ENCODE data around the gene CLEC20A. TPM values are rescaled to one million over a fixed set of nuclear protein-coding genes. Genes with fewer than 3 reads are reported as not detected.

CLEC20A gene
- under 1 TPM in 1 of 9 donors, not detected in 8; 0.23 TPM for total RNA-seq
- not detected for polyA plus RNA-seq
- long read RNA-seq, donor 1: 0 reads
- long read RNA-seq, donor 2: 0 reads
- long read RNA-seq, donor 3: 0 reads

DNA sequence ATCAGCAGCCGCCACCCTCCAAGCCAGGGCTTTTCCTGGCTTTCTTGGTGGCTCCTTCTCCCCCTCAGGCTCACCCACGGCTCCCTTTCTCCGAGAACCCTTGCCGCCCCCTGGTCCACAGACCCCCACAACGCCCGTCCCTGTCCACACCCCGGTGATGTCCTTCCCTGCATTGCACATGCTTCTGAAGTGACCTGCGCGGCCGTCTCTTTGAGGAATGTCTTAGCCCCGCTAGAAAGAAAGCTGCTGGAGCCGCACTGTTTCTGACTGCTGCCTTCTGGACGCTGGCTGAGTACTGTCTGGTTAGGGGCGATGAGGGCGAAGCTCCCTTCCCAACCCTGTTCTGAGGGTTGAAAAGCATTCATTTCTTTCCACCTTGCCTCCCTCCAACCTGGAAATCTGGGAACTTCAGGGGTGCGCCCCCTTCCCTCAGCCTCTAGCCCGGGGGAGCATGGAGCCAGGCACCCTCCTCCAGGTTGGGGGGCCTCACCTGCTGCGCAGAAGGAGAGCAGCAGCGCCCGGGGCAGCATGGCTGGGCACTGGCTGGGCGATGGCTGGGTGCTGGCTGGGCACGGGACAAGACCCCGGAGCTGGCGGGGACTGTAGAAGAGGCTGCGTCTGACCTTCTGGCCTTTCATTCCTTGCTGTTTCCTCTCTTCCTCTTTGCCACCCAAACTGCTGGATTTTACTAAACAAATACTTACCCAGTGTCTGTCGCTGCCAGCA, at the start of gene CLEC20A:
CLEC20A (minus strand) TSS at position 555 of the 726 bp plus-strand sequence; CDS start at position 530, 25 bp downstream.
- DNase-seq (no peak), ATAC-seq (no peak)
- H3K4me1 ChIP-seq: peaks cover 0 to under 1% (median 0%) of the 10 kb centered on the region in 12 donors
- intact Hi-C loops (cut with DNase I): no loop called here
- no peaks in the 10 kb centered on the region for H3K9me3 ChIP-seq
- no peaks in the 10 kb centered on the region for H3K36me3 ChIP-seq
- TF ChIP-seq POLR2A (IDR thresholded peaks at IDR 0.05): no peak
- WGBS, 4 donors: 92 to 97% (median 95%) methylated on average over 25 to 26 of the region's 26 CpGs
- H3K4me3 ChIP-seq: no peak within 1 kb of the TSS
- H3K27ac ChIP-seq: no peak within 1 kb of the TSS
- H3K27me3 ChIP-seq: no peaks in the 10 kb centered on the region

- no peak for ATAC-seq
- WGBS, 4 donors: 83 to 88% (median 84%) methylated on average over 9 of the region's 9 CpGs
- no peak for DNase-seq
- Histone ChIP-seq H3K4me3 (no peak overlapping the region), H3K4me1 (peaks cover 0 to 18% (median 8%) of the 10 kb centered on the region in 12 donors), H3K27me3 (no peaks in the 10 kb centered on the region), H3K9me3 (no peaks in the 10 kb centered on the region), H3K27ac (peak overlapping the region in 2 of 12 donors; percentile 19 to 90), H3K36me3 (peaks cover 0 to 9% (median 0%) of the 10 kb centered on the region in 9 donors)
- intact Hi-C loops (cut with DNase I): loop anchor here in 4 of 10 donors (5.0 to 10.0 kb wide), 3 partner anchors 208 to 820 kb away; partner anchors contain the start of gene AXDND1 (in 1 of the 4)
- TF ChIP-seq CTCF (IDR thresholded peaks at IDR 0.05) (no peak), POLR2A (IDR thresholded peaks at IDR 0.05) (no peak)
These were observed 47.8 kb upstream of the CLEC20A start for GRCh38 chr1:178544531-178544930.

- Histone ChIP-seq H3K9me3 (no peaks in the 10 kb centered on the region), H3K4me3 (peak overlapping the region; percentile 62 to 86 (median 76)), H3K4me1 (peaks cover 0 to 24% (median 8%) of the 10 kb centered on the region in 12 donors), H3K36me3 (peaks cover 0 to 9% (median 0%) of the 10 kb centered on the region in 9 donors), H3K27ac (peak overlapping the region in 10 of 12 donors; percentile 77 to 90 (median 85)), H3K27me3 (no peaks in the 10 kb centered on the region)
- ATAC-seq (peak in 1 of 4 donors; percentile 5), DNase-seq (no peak)
- intact Hi-C loops (cut with DNase I): loop anchor here in 9 of 10 donors (2.0 to 10.0 kb wide), 6 partner anchors 182 to 822 kb away; partner anchors contain the start of genes AXDND1 (in 1 of the 9) and RALGPS2 (in 1 of the 9)
- no peak for TF ChIP-seq CTCF (IDR thresholded peaks at IDR 0.05)
- no peak for TF ChIP-seq POLR2A (IDR thresholded peaks at IDR 0.05)
- whole genome bisulfite sequencing, 4 donors: 7 to 27% (median 18%) methylated on average over 10 of the region's 10 CpGs
These were observed 46.5 kb upstream of the CLEC20A start for GRCh38 chr1:178543290-178543607.

DNA sequence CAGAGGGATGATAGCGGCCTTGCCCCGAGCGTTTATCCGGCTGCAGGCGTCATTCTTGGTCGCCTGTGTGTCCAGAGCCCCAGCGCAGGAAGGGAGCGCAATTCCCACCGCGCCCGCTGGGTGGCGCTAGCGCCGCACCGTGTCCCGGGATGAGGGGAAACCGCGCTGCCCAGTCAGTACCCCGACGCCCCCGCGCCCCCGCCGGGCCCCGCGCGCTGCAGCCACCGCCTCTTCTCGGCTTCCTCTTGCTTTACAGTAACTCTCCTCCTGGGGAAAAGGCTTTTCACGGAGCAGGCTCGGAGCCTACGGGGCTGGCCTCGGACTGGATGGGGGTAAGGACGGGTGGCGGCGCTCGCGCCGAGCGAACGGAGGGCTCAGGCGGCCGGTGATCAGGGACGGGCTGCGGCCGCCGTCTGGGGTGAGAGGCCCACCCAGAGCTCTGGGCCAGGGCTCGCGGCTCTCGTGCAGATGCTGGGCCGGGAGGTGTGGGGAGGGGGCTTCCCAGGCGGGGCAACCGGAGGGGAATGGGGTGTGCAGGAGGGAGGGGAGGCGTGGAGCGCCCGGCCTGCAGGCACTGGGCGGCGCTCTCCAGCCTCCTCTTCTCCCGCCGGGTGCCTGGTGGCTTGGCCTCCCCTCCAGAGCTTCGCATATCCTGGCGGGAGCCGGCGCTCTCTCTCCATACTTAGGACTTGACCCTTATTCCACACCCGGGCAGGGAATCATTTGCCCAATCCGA, 46.0 kb upstream of the CLEC20A start:
- WGBS, 4 donors: 0 to 2% (median 0%) methylated on average over 39 to 66 of the region's 66 CpGs
- H3K4me3 ChIP-seq: peak overlapping the region; percentile 62 to 86 (median 76)
- TF ChIP-seq CTCF (IDR thresholded peaks at IDR 0.05) (peak; percentile 92 to 100 (median 98)), POLR2A (IDR thresholded peaks at IDR 0.05) (no peak)
- no peaks in the 10 kb centered on the region for H3K27me3 ChIP-seq
- intact Hi-C loops (cut with DNase I): loop anchor here (1.0 to 10.0 kb wide), 9 partner anchors 182 to 822 kb away; partner anchors contain the start of genes AXDND1 (in 1 of the 10) and RALGPS2 (in 1 of the 10)
- peaks cover 0 to 9% (median 0%) of the 10 kb centered on the region in 9 donors for H3K36me3 ChIP-seq
- H3K4me1 ChIP-seq: peaks cover 0 to 25% (median 10%) of the 10 kb centered on the region in 12 donors
- peak overlapping the region; percentile 51 to 90 (median 84) for H3K27ac ChIP-seq
- ATAC-seq (peak; percentile 83 to 94 (median 93)), DNase-seq (peak; percentile 86 to 95 (median 88))
- H3K9me3 ChIP-seq: no peaks in the 10 kb centered on the region
